ENCODE results near the gene METTL26. TPM values are rescaled to one million over a fixed set of nuclear protein-coding genes. Genes with fewer than 3 reads are reported as not detected.

METTL26 gene
- polyA plus RNA-seq, 1 experiment = 105 TPM

DNA sequence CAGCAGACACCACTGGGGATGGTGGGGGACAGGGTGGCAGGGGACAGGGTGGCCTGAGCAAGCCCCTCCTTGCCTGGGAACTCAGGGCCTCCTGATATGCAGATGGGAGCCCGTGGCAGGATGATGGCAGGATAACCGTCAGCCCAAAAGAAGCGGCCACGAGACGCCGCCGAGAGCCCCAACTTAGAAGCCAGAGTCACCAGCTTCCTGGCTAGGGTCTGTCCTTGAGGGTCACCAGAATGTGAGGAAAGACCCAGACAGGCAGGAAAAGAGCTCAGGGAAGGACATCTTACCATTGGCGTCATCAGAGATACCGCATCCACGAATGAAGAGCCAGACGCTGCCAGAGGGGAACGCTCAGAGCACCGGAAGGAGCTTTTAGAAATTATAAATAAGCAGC is 26.8 kb downstream of the METTL26 start:
- TF ChIP-seq, protein P1, sequence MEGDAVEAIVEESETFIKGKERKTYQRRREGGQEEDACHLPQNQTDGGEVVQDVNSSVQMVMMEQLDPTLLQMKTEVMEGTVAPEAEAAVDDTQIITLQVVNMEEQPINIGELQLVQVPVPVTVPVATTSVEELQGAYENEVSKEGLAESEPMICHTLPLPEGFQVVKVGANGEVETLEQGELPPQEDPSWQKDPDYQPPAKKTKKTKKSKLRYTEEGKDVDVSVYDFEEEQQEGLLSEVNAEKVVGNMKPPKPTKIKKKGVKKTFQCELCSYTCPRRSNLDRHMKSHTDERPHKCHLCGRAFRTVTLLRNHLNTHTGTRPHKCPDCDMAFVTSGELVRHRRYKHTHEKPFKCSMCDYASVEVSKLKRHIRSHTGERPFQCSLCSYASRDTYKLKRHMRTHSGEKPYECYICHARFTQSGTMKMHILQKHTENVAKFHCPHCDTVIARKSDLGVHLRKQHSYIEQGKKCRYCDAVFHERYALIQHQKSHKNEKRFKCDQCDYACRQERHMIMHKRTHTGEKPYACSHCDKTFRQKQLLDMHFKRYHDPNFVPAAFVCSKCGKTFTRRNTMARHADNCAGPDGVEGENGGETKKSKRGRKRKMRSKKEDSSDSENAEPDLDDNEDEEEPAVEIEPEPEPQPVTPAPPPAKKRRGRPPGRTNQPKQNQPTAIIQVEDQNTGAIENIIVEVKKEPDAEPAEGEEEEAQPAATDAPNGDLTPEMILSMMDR (IDR thresholded peaks at IDR 0.05; ENCODE audit: insufficient read depth, low read depth, low read length) = no peak
- CTCF ChIA-PET = interaction anchor here (0.6 to 1.0 kb wide), 2 partner anchors 17 to 209 kb away, joined by 3 read pairs; no protein-coding TSS in a partner anchor
- DNase-seq (ENCODE audit: low read depth) = no peak
- Histone ChIP-seq H3K36me3 (ENCODE audit: control insufficient read depth, insufficient read depth, low read length) (peaks cover 1% of the 10 kb centered on the region; the same call in 1 of the 2 replicates), H3K27me3 (ENCODE audit: control insufficient read depth, insufficient read depth, low read length) (no peaks in the 10 kb centered on the region), H3K4me3 (ENCODE audit: low read depth, low read length) (no peak overlapping the region)
- POLR2A ChIA-PET = no interaction called here

DNA sequence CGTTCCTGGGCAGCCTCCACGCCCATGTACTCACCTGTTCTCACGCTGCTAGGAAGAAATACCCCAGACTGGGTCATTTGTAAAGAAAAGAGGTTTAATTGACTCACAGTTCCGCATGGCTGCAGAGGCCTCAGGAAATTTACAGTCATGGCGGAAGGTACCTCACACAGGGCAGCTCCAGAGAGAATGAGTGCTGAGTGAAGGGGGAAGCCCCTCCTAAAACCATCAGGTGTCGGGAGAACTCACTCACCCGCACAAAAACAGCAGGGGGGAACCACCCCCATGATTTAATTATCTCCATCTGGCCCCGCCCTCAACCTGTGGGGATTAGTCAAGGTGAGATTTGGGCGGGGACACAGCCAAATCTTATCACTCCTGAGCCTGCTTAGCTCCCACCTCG is 28.1 kb downstream of the METTL26 start:
- CTCF ChIA-PET = no interaction called here

DNA sequence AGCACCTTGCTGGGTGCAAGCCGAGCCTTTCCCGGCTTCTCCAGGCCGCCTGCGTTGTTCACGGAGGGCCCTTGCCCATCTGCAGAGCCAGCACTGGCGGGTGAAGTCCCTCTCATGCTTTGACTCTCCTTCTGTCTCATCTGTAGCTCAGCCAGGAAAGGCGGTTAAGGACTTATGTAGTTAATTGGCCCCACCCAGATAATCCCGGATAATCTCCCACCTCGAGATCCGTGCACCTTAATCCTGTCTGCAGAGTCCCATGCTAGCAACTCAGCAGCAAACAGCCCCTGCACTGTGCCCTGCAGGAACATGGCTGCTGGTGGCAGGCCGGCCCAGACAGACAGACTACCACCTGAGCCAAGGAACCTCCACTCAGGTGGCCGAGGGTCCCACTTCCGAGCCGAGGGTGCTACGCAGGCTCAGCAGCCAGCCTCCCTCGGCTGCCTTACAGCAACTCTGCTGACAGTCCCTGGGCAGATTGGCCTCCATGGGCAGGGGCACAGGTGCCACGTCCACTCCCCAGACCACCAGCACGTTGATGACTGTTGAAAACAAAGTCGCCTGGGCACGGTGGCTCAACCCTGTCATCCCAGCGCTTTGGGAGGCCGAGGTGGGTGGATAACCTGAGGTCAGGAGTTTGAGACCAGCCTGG is 29.3 kb downstream of the METTL26 start:
- TF ChIP-seq, protein P1 (IDR thresholded peaks at IDR 0.05; ENCODE audit: insufficient read depth, low read depth, low read length) = no peak
- POLR2A ChIA-PET = no interaction called here
- DNase-seq (ENCODE audit: low read depth) = no peak
- CTCF ChIA-PET = no interaction called here
- H3K4me3 ChIP-seq (ENCODE audit: low read depth, low read length) = no peak overlapping the region
- peaks cover 1% of the 10 kb centered on the region; the same call in 1 of the 2 replicates for H3K36me3 ChIP-seq (ENCODE audit: control insufficient read depth, insufficient read depth, low read length)
- no peaks in the 10 kb centered on the region for H3K27me3 ChIP-seq (ENCODE audit: control insufficient read depth, insufficient read depth, low read length)

More for the DNA sequence above, 28.1 kb downstream of the METTL26 start:
- no peak overlapping the region for H3K4me3 ChIP-seq (ENCODE audit: low read depth, low read length)
- POLR2A ChIA-PET = no interaction called here
- TF ChIP-seq, protein P1 (IDR thresholded peaks at IDR 0.05; ENCODE audit: insufficient read depth, low read depth, low read length) = no peak
- no peak for DNase-seq (ENCODE audit: low read depth)
- peaks cover 1% of the 10 kb centered on the region; the same call in 1 of the 2 replicates for H3K36me3 ChIP-seq (ENCODE audit: control insufficient read depth, insufficient read depth, low read length)
- H3K27me3 ChIP-seq (ENCODE audit: control insufficient read depth, insufficient read depth, low read length) = no peaks in the 10 kb centered on the region

DNA sequence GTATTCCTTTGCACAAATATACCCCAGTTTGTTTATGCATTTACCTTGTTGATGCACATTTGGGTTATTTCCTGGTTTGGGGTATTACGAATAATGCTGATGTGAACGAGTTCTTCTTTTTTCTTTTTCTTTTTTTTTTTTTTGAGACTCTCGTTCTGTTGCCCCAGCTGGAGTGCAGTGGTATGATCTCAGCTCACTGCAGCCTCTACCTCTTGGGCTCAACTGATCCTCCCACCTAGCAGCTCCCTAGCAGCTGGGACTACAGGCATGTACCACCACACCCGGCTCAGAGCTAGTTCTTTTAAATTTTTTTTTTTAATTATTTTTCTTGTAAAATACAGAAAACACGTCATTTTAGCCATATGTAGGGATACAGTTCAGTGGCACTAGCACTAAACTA is 32.2 kb downstream of the METTL26 start:
- no peaks in the 10 kb centered on the region for H3K27me3 ChIP-seq (ENCODE audit: control insufficient read depth, insufficient read depth, low read length)
- peaks cover 4% of the 10 kb centered on the region for H3K36me3 ChIP-seq (ENCODE audit: control insufficient read depth, insufficient read depth, low read length)
- no peak overlapping the region for H3K4me3 ChIP-seq (ENCODE audit: low read depth, low read length)
- TF ChIP-seq, protein P1 (IDR thresholded peaks at IDR 0.05; ENCODE audit: insufficient read depth, low read depth, low read length) = no peak
- ChIA-PET CTCF (no interaction called here), POLR2A (no interaction called here)
- no peak for DNase-seq (ENCODE audit: low read depth)

DNA sequence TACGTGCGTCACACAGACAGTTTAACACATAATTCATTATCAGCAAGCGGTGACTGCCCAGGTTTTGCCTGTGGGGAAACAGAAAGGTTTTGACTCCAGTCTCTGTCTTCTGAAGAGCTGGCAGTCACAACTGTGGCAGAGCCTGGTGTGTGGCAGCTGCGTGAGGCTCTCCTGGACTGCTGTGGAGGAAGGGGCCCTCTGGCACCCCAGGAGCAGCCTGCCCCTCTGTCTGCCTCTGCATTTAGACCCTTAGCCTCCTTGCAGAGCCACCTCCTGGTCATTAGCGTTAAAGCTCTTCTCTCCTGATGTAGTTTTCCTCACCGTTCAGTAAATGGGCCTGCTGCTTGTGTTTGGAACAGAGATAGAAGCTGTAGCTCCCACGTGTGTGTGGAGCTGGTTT is 35.3 kb downstream of the METTL26 start:
- CTCF ChIA-PET = interaction anchor here (0.6 to 1.8 kb wide), 4 partner anchors 22 to 101 kb away, joined by 3 to 5 read pairs (median 3); no protein-coding TSS in a partner anchor
- no peak for DNase-seq (ENCODE audit: low read depth)
- POLR2A ChIA-PET = no interaction called here
- Histone ChIP-seq H3K27me3 (ENCODE audit: control insufficient read depth, insufficient read depth, low read length) (no peaks in the 10 kb centered on the region), H3K36me3 (ENCODE audit: control insufficient read depth, insufficient read depth, low read length) (peaks cover 6% of the 10 kb centered on the region), H3K4me3 (ENCODE audit: low read depth, low read length) (no peak overlapping the region)
- TF ChIP-seq, protein P1 (IDR thresholded peaks at IDR 0.05; ENCODE audit: insufficient read depth, low read depth, low read length) = 0 out of 2 replicates have a peak, but pooled peaks have one; percentile 19

Measured in BJ (cell line).